H54 (cell line): ENCODE results near the gene BCAS4.

Experiments
- DNase-seq: peaks from one replicate; pipeline ENCODE4 v3.0.0; 2011; ENCODE audit warnings: low spot score, mixed read lengths; ENCODE audit not compliant: insufficient read length
- FAIRE-seq: peaks from 3 replicates; lab custom pipeline; 2011; peaks lifted over from hg19 to GRCh38; lab: Jason Lieb, UNC
- POLR2A ChIP-seq: IDR thresholded peaks from 2 replicates; pipeline ENCODE4 v1.6.1; 2011; ENCODE audit warnings: low read depth, mild to moderate bottlenecking, low read length

The BCAS4 gene

GRCh38 chr20:50801747-50802125, 6.9 kb downstream of the BCAS4 start:
- no peak for TF ChIP-seq POLR2A
- FAIRE-seq (no peak), DNase-seq (no peak)

- FAIRE-seq (no peak), DNase-seq (no peak)
- no peak for TF ChIP-seq POLR2A
Measured at GRCh38 chr20:50802289-50802688, 7.4 kb downstream of the BCAS4 start.

DNA sequence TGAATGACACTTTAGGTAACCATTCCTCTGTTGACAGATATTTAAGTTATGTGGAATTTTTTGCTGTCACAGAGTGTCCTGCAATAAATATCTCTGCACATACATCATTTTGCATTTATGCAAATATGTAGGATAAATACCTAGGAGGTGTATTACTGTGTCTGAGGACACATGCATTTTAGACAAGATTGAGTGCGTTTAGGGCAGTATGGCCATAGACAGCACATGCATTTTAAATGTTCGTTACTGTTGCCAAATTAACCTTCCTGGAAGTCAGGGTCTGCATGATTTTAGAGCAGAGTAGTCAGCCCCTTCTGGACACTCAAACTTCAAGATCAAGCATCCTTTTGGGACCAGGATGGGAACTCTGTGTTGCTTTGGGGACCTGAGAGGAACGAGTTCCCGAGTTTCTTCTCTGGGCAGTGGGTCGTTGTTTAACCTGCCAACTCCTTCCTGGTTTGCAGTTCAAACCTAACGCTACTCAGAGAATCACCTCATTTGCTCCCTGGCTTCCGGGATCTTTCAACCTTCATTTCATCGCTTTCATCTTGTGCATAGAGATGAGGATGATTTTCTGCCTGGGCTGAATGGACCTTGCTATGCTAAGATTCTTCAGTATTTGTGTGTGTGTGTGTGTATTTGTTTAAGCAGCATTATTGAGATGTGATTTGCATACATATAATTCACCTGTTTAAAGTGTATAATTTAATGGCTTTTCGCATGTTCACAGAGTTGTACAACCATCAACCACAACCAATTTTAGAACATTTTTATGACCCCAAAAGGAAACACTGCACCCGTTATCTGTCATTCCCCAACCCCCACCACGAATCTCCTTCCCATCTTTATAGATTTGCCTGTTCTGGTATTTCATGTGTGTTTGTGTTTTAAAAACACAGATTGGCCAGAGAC, 9.8 kb downstream of the BCAS4 start:
- FAIRE-seq (no peak), DNase-seq (no peak)
- TF ChIP-seq POLR2A: no peak

DNA sequence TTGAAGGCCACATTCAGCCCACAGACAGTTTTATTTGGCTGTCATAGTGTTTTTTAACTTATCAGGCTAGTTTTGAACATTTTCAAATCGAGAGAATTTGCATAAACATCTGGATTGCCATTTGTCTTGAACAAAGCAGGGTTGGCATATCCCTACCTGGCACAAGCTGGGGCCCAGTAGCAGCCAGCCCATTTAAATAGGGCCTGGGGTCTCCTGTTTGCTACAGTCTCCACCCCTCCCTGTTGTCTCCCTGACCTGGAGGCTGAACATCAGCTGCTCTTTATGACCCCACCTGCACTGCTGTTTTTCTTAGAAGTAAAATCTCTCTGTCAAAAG, 10.5 kb downstream of the BCAS4 start:
- TF ChIP-seq POLR2A: no peak
- no peak for DNase-seq
- no peak for FAIRE-seq

GRCh38 chr20:50806126-50806768, 11.4 kb downstream of the BCAS4 start:
- FAIRE-seq: no peak
- DNase-seq: no peak
- no peak for TF ChIP-seq POLR2A

DNA sequence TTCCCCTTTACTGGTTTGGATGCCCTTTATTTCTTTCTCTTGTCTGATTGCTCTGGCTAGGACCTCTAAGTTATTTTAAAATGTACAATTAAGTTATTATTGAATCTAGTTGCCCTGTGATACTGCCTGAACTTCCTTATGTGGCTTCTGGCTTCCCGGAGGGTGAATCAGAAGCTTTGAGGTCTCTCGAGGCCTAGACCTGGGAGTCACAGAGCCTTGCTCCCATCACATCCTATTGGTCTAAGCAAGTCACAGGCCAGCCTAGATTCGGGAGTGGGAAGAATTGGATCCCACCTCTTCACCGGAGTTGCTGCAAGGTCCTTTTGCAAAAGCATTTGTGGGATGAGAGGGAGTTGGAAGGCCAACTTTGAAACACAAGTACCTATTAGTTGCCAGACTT, 15.2 kb downstream of the BCAS4 start:
- FAIRE-seq (no peak), DNase-seq (no peak)
- TF ChIP-seq POLR2A: no peak

GRCh38 chr20:50810842-50811241, 16.0 kb downstream of the BCAS4 start:
- DNase-seq (no peak), FAIRE-seq (no peak)
- no peak for TF ChIP-seq POLR2A

DNA sequence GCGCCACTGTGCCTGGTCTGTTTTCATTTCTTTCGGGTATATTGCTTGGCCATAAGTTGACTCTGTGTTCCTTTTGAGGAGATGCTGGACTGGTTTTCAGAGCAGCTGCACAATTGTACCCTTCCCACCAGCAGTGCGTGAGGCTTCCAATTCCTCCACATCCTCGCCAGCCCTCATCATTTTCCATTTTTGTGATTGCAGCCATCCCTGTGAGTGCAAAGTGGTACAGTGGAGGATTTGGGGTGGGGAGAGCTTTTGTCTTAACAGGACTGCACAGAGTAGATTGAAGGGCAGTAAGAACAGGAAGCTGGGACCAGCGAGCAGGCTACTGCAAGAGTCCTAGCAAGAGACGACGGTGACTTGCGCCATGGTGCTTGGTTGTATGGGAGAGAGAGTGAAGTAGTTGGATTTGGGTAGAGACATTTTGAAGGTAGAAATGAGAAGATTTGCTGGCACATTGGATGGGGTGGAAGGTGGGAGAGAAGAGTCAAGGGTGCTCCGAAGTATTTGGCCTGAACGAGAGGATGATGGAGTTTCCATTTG, 18.3 kb downstream of the BCAS4 start:
- no peak for TF ChIP-seq POLR2A
- FAIRE-seq (no peak), DNase-seq (no peak)

DNA sequence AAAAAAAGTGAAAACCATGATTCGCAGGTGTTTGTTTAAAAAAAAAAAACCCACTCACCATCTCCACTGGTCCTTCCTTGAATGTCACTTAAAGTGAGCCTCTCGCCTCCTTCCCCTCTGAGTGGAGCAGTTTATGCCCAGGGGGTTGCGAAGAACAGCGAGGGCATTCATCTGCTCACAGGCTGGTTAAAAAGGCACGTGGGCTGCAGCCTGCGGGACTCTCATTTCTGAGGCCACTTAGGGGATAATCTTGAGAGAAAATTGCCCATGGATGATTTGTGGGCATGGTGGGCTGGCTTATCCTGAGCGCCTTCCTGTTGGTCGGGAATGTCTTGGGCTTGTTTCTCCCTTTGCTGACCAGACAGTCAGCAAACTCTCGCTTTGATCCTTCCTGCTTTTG, 18.9 kb downstream of the BCAS4 start:
- FAIRE-seq (no peak), DNase-seq (no peak)
- no peak for TF ChIP-seq POLR2A

DNA sequence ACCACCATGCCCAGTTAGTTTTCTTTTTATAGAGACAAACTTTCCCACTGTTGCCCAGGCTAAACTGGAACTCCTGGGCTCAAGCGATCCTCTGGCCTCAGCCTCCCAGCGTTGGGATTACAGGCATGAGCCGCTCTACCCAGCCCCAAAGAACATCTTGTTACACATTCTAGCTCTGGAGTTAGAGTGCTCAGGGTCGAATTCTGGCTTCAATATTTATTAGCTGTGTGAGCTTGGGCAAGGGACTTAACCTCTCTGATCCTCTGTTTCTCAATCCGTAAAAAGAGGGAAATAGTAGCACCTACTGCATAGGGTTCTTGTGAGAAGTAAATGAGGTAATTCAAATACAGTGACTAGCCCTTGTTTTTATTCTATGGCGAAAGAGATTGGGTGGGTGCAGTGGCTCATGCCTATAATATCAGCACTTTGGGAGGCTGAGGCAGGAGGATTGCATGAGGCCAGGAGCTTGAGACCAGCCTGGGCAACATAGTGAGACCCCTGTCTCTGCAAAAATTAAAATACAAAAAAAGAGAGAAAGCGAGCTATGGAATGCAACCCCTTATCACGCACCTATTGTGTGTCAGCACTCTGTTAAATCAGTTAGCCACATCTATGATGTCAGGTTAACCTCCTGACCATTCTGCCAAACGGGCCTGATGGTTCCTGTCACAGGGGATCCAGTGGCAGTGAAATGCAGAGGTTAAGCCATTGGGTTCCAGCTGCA, 19.7 kb downstream of the BCAS4 start:
- DNase-seq: no peak
- no peak for TF ChIP-seq POLR2A
- FAIRE-seq: no peak

GRCh38 chr20:50815162-50815989, 20.5 kb downstream of the BCAS4 start:
- TF ChIP-seq POLR2A: no peak
- DNase-seq (peak; percentile 38), FAIRE-seq (no peak)

GRCh38 chr20:50817776-50818172, 22.9 kb downstream of the BCAS4 start:
- FAIRE-seq (no peak), DNase-seq (no peak)
- TF ChIP-seq POLR2A: no peak

DNA sequence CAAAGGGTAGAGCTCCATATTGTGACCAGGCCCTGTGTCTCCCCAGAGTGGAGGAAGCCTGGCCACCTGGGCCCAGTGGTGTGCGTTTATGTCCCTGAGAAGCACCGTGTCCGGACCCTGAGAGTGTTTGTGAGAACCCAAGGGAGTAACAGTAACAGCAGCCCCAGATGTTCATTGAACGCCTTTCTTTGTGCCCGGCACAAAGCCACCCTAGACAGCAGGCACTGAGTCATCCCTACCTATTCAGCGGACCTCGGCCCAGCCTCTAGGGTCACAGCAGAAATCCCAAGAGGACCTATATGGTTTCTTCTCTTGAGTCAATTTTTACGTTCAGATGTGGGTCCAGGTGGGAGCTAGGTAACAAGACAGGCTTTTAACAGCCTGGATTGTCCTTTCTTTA, 24.5 kb downstream of the BCAS4 start:
- TF ChIP-seq POLR2A: no peak
- DNase-seq (no peak), FAIRE-seq (no peak)
